AG09319 (cell line): ENCODE measurements around the gene GART.

ENCODE experiments used
- DNase-seq: peaks from one replicate; pipeline ENCODE4 v3.0.0-alpha.2; 2010; ENCODE audit warnings: low read depth; ENCODE audit errors: extremely low read depth
- TF ChIP-seq, protein P1 (sequence below): IDR thresholded peaks from 2 replicates; pipeline ENCODE4 v1.5.1; 2011; ENCODE audit warnings: low read depth, mild to moderate bottlenecking, inconsistent platforms, low read length, moderate library complexity

Gene GART

DNA sequence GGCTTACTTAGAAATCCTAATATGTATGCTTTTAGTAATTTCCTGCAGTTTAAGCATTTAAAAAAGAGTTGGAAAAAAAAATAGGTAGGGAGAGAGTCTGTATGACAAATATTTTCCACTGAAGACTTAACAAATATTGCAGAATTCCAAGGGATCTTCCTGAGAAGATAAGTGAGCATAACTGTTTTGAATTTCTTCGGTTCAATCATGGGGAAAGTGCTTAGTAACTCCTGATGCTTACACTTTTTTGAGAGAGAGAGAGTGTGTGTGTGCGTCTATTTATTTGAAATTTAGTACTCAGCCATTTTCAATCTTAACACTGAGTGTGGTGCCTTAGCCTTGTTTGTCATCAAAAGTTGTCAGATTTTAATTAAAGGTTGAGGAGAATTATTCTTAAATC, 19.5 kb upstream of the GART start:
- DNase-seq = no peak
- TF ChIP-seq, protein P1, sequence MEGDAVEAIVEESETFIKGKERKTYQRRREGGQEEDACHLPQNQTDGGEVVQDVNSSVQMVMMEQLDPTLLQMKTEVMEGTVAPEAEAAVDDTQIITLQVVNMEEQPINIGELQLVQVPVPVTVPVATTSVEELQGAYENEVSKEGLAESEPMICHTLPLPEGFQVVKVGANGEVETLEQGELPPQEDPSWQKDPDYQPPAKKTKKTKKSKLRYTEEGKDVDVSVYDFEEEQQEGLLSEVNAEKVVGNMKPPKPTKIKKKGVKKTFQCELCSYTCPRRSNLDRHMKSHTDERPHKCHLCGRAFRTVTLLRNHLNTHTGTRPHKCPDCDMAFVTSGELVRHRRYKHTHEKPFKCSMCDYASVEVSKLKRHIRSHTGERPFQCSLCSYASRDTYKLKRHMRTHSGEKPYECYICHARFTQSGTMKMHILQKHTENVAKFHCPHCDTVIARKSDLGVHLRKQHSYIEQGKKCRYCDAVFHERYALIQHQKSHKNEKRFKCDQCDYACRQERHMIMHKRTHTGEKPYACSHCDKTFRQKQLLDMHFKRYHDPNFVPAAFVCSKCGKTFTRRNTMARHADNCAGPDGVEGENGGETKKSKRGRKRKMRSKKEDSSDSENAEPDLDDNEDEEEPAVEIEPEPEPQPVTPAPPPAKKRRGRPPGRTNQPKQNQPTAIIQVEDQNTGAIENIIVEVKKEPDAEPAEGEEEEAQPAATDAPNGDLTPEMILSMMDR = no peak

DNA sequence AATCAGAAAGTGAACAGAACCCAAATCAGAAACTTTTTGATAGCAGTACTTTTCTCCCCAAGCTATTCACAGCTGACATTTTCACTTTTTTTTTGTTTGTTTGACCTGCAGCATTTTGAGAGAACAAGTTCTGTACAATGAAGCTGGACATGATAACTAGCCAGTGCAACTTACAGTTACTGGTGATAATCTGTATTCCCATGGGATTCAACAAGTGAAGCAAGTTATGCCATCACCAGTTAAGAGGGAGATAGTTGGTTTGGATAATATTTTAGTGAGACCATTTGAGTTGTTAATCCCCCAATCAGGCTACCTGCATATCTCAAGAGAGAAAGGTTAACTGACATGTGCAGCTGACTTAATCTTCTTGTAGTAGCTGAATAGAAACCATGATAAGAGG, 19.0 kb upstream of the GART start:
- TF ChIP-seq, protein P1 = no peak
- no peak for DNase-seq

DNA sequence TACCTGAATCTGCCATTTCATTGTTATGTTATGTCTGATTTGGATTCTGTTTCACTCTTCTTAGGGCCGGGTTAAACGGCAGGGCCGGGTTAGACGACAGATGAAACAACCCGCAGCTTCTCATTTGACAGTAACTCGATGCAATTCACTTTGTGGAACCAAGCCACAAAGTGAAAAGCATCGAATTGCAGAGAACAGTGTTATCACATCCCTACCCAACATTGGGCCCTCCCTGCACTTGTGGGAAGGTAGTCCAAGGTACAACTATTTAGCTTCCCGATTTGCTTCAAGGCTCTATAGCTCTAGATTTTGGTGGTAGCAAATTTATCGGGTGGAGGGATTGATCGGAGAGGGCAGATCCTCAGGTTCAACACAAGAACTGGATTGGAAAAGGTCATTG, 17.9 kb upstream of the GART start:
- DNase-seq = no peak
- TF ChIP-seq, protein P1 = no peak

DNA sequence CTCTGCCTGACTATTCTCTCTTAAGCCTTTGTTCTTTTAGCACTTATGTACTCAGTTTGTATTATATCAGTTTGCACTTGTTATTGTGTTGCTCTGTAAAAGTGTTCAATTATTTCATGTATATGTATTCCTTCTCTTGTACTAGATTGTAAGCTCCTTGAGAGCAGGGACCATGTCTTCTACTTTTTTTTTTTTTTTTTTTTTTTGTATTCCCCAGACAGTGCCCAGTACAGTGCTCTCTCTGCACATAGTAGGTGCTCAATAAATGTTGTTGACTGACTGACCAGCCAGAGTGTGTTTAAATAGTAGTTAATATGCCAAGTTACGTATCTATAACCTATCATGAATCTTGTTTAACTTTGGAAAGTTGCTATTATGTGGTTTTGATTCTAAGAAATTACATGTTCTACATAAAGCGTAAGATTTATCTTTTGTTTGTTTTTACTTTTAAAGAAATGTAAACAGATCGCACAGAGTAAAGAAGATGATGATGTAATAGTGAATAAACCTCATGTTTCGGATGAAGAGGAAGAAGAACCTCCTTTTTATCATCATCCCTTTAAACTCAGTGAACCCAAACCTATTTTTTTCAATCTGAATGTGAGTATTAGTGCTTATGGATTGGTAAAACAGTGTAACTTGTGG, 17.0 kb upstream of the GART start:
- TF ChIP-seq, protein P1 = no peak

DNA sequence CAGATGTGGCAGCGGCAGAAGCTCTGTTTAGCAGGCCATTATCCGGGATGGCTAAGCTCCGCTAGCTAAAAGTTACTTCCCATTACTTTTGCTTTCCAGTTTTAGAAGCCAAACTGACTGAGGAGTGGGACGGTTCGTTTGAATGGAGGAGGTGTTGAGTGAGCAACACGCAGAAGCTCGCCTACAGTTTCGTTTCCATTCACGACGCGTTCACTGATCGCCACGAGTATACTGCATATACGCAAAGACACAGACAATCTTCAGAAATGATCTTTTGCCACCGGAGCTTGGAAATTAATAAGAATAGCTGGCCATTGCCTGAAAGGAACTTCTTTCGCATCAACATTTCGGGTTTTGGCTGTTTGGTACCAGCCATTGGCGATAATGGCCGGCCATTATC, 15.5 kb upstream of the GART start:
- TF ChIP-seq, protein P1 = no peak
- DNase-seq = no peak

More for the DNA sequence above, 17.0 kb upstream of the GART start:
- no peak for DNase-seq

DNA sequence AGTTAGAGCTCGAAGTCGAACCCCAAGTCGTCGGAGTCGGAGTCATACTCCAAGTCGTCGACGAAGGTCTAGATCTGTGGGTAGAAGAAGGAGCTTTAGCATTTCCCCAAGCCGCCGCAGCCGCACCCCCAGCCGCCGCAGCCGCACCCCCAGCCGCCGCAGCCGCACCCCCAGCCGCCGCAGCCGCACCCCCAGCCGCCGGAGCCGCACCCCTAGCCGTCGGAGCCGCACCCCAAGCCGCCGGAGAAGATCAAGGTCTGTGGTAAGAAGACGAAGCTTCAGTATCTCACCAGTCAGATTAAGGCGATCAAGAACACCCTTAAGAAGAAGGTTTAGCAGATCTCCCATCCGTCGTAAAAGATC, 13.0 kb upstream of the GART start:
- DNase-seq = no peak

DNA sequence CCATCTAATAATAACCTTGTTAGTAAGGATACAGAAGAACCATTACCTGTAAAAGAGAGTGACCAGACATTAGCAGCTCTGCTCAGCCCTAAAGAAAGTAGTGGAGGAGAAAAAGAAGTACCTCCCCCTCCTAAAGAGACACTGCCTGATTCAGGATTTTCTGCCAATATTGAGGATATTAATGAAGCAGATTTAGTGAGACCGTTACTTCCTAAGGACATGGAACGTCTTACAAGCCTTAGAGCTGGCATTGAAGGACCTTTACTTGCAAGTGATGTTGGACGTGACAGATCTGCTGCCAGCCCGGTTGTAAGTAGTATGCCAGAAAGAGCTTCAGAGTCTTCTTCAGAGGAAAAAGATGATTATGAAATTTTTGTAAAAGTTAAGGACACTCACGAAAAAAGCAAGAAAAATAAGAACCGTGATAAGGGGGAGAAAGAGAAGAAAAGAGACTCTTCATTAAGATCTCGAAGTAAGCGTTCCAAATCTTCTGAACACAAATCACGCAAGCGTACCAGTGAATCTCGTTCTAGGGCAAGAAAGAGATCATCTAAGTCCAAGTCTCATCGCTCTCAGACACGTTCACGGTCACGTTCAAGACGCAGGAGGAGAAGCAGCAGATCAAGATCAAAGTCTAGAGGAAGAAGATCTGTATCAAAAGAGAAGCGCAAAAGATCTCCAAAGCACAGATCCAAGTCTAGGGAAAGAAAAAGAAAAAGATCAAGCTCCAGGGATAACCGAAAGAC, 12.5 kb upstream of the GART start:
- DNase-seq = no peak
- TF ChIP-seq, protein P1 = no peak

More for the DNA sequence above, 13.0 kb upstream of the GART start:
- TF ChIP-seq, protein P1 = no peak
